Measurements from ENCODE around the gene PGGT1B. TPM values are rescaled to one million over a fixed set of nuclear protein-coding genes. Genes with fewer than 3 reads are reported as not detected.

The PGGT1B gene
- total and polyA plus RNA-seq, 9 of the 15 experiments (the other 6 are each of a cell fraction or from before 2014, with no cell fraction given) = 5.3 to 33.7 (median 19.8) TPM

- TF ChIP-seq ZBTB40 (IDR thresholded peaks at IDR 0.05) (peak; percentile 97), ZBTB40 (CRISPR knock-in tag; IDR thresholded peaks at IDR 0.05) (no peak), TEAD4 (IDR thresholded peaks at IDR 0.05; ENCODE audit: low read length) (no peak), TEAD4 (CRISPR knock-in tag; IDR thresholded peaks at IDR 0.05; ENCODE audit: borderline replicate concordance) (no peak), ZNF174 (CRISPR knock-in tag; IDR thresholded peaks at IDR 0.05) (no peak), ZNF609 (CRISPR knock-in tag; IDR thresholded peaks at IDR 0.05; ENCODE audit: borderline replicate concordance) (no peak), ZBED1 (IDR thresholded peaks at IDR 0.05) (no peak), TAF7 (tag; IDR thresholded peaks at IDR 0.05) (peak; percentile 92), ZNF668 (CRISPR knock-in tag; IDR thresholded peaks at IDR 0.05) (no peak)
- TF ChIP-seq, protein P1, sequence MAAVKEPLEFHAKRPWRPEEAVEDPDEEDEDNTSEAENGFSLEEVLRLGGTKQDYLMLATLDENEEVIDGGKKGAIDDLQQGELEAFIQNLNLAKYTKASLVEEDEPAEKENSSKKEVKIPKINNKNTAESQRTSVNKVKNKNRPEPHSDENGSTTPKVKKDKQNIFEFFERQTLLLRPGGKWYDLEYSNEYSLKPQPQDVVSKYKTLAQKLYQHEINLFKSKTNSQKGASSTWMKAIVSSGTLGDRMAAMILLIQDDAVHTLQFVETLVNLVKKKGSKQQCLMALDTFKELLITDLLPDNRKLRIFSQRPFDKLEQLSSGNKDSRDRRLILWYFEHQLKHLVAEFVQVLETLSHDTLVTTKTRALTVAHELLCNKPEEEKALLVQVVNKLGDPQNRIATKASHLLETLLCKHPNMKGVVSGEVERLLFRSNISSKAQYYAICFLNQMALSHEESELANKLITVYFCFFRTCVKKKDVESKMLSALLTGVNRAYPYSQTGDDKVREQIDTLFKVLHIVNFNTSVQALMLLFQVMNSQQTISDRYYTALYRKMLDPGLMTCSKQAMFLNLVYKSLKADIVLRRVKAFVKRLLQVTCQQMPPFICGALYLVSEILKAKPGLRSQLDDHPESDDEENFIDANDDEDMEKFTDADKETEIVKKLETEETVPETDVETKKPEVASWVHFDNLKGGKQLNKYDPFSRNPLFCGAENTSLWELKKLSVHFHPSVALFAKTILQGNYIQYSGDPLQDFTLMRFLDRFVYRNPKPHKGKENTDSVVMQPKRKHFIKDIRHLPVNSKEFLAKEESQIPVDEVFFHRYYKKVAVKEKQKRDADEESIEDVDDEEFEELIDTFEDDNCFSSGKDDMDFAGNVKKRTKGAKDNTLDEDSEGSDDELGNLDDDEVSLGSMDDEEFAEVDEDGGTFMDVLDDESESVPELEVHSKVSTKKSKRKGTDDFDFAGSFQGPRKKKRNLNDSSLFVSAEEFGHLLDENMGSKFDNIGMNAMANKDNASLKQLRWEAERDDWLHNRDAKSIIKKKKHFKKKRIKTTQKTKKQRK (IDR thresholded peaks at IDR 0.05; ENCODE audit: borderline replicate concordance, low read depth, low read length) = no peak
Measured at GRCh38 chr5:115262321-115263077, at the start of gene PGGT1B (continued).
